Stimulated activated CD8-positive, alpha-beta memory T cell treated with anti-CD3 and anti-CD28 coated beads, Interleukin-15, amount 100 ng/mL, for 1 hour (primary cell): Measurements from ENCODE around the gene CCDC117.

Experiments
- DNase-seq: peaks from one replicate; pipeline ENCODE4 v3.0.0-alpha.2; 2020; ENCODE audit warnings: low read depth

The CCDC117 gene

GRCh38 chr22:28769394-28770085 lies 3.0 kb upstream of the CCDC117 start:
- DNase-seq, result no peak

DNA sequence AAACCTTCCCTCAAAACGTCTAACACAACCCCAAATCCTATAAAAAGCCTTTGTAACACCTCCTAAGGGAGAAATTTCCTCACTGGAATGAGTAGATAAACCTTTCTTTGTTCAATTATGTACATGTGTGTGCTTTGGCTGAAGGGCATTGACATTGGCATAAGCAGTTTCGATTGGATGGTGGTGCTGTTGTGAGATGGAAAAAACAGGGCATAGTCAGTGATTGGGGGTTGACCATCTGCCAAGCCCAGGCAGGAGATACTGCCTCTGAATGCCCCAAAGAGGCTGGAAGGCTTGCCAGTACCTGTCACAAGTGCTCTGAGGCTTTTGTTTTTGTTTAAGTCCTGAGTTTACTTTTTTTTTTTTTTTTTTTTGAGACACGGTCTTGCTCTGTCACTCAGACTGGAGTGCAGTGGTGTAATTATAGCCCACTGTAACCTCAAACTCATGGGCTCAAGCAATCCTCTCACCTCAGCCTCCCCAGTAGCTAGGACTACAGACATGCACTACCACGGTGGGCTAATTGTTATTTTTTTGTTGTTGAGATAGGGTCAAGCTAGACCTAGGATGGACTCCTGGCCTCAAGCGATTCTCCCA lies 1.2 kb upstream of the CCDC117 start:
- no peak for DNase-seq

GRCh38 chr22:28773461-28773867 lies 969 bp downstream of the CCDC117 start:
- no peak for DNase-seq

GRCh38 chr22:28774378-28774777 lies 1.9 kb downstream of the CCDC117 start:
- no peak for DNase-seq

DNA sequence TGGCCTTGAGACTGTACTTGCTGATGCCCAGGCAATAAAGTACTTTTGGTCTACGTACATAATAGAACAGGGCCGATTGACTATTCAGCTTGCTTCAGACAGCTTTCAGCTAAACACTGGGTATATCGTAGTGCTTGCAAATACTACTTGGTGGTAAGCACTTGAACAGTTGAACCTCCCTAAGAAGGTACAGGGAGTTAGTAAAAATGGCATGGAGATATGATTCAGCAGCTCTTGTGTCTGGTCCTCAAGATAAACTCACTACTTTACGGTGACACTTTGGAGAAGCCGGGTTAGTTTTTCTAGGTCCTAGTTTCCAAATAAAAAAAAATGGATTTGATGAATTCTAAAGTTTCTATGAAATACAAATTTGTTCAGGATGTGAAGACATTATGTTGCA lies 7.3 kb downstream of the CCDC117 start:
- DNase-seq, result no peak

GRCh38 chr22:28780296-28780695 lies 7.8 kb downstream of the CCDC117 start:
- no peak for DNase-seq

GRCh38 chr22:28783786-28784671 lies 11.5 kb downstream of the CCDC117 start:
- no peak for DNase-seq

GRCh38 chr22:28788601-28789000 lies 16.1 kb downstream of the CCDC117 start:
- no peak for DNase-seq

DNA sequence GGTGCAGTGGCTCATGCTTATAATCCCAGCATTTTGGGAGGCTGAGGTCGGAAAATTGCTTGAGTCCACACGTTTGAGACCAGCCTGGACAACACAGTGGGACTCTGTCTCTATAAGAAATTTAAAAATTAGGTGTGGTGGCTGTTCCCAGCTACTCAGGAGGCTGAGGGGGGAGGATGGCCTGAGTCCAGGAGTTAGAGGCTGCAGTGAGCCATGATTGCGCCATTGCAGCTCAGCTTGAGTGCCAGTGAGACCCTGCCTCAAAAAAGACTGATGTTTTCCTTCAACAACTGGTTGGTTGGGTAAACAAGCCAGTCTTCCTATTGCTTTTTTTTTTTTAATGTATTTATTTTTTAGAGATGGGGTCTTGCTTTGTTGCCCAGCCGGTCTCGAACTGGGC lies 18.6 kb downstream of the CCDC117 start:
- DNase-seq, result no peak

DNA sequence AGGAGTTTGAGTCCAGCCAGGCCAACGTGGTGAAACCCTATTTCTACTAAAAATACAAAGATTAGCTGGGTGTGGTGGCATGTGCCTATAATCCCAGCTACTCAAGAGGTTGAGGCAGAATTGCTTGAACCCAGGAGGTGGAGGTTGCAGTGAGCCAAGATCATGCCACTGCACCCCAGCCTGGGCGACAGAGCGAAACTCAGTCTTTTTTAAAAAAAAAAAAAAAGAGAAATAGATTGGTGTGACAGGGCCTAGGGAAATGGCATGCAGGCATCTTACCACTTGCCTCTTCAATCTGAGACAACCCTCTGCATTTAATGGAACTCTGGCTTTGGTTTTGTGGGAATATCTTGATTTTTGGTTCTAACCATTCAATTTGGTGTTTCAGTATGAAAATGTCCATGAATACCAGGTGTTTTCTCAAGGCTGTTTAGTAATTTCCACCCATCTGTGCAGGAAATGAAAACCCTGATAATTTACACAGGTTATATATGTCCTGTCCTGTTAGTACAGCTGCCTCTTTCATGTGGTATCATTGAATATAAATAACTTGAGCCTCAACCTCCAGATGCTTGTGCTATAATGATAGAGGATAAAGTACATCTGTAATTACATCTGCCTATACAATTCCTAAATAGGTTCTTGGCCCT lies 19.5 kb downstream of the CCDC117 start:
- DNase-seq, result no peak

DNA sequence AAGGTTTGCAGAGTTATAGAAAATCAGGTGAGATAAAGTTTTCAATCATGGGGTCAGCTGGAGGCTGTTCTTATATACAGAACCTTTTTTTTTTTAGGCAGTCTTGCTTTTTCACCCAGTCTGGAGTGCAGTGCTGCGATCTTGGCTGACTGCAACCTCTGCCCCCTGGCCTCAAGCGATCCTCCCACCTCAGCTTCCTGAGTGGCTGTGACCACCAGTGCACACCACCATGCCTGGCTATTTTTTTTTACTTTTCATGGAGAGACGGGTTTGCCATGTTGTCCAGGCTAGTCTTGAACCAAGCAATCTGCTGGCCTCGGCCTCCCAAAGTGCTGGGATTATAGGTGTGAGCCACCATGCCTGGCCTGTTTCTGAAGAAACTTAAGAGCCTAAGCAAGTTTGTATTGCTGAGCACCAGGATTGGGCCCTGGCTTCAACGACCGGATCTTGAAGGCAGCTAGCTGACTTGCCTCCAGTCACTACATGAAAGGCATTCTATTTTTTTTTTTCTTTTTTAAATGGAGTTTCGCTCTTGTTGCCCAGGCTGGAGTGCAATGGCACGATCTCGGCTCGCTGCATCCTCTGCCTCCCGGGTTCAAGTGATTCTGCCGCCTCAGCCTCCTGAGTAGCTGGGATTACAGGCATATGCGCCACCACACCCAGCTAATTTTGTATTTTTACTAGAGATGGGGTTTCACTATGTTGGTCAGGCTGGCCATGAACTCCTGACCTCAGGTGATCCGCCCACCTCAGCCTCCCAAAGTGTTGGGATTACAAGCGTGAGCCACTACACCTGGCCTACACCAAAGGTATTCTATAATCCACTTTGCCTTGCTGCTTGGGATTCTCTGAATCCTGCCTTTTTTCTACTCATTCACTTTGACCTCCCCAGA lies 20.2 kb downstream of the CCDC117 start:
- no peak for DNase-seq

DNA sequence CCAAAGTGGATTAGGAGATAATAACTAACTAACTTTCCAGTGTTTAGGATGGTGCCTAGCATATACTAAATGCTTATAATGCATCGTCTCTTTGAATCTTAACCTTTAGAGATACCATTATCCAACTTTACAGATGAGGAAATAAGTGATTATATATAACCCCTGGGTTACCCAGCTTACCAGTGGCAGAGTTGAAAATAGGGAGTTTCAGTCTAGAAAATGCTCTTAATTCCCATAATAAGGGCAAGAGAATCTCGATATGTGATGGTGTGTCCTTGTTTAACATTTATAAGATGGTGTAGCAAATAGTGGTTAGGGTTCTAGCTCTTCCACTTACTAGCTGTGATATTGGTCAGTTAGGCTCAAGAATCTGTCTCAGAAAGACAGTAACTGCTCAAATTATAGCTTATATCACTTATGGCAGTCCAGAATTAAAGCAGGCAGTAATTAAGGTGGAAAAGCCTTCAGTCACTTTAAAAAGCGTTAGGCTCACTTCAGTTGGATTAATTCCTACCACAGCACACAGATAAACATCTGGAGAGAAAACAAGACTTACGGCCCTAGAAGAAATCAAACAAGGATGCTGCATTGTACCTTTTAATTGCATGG lies 21.6 kb downstream of the CCDC117 start:
- DNase-seq, result no peak

GRCh38 chr22:28795071-28795693 lies 22.7 kb downstream of the CCDC117 start:
- DNase-seq, result no peak

DNA sequence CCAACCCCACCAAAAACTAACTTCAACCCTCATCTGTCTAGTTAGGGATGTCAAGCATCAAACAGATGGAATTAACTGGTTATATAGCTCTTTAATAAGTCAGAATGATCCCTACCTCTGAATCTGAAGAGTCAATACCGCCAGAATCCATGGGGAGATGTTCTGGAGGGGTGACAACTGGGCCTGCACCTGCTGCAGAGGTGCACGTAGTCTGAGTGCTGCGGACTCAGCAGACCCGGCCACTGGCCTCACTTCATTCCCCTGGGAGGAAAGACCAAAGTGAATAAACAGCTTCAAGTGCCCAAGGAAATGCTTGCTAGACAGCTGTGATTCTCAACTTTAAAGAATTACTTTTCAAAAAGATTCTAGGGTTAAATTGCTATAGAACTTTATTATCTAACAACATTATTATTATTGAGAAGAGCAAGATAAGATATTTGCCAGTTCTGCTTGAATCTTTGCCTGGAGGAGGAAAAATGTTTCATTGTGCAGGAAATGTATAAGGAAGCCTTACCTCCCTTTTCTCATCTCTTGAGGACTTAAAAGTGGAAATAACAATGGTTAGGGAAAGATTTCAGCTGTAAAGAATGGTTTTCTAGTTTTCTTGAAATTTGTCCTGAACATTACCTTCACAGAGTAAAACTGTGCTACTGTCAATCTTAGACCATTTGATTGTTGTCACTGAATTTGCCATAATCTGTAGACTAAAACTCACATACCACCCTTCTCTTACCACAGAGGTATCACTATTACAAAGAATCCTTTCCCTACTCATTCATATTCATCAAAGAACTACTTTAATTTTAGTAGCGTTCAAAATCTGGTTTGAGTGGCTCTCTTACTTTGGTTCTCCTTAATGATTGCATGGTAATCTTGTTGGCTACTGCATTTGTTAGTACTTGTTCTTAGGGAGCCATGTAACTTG lies 23.7 kb downstream of the CCDC117 start:
- DNase-seq, result no peak

GRCh38 chr22:28798810-28799605 lies 26.5 kb downstream of the CCDC117 start:
- DNase-seq, result no peak

GRCh38 chr22:28799606-28800307 lies 27.3 kb downstream of the CCDC117 start:
- no peak for DNase-seq

GRCh38 chr22:28800308-28801041 lies 28.0 kb downstream of the CCDC117 start, which contains the start of gene XBP1:
Gene XBP1, minus strand, starts transcription at chr22:28800569.
- peak; percentile 74 for DNase-seq
